Measurements from ENCODE around the gene EBP. TPM values are rescaled to one million over a fixed set of nuclear protein-coding genes. Genes with fewer than 3 reads are reported as not detected.

Gene EBP
- total and polyA plus RNA-seq, 9 of the 15 experiments (the other 6 are each of a cell fraction or from before 2014, with no cell fraction given) = 228 to 987 (median 274) TPM

GRCh38 chrX:48574270-48575266, 53.0 kb downstream of the EBP start, which contains the start of gene RBM3 (continued):
- no peak for TF ChIP-seq ZBTB1 (CRISPR knock-in tag; IDR thresholded peaks at IDR 0.05; ENCODE audit: borderline replicate concordance, low read depth)
- TF ChIP-seq RFX7 (CRISPR knock-in tag; IDR thresholded peaks at IDR 0.05) = no peak
- TF ChIP-seq SRSF7 (optimal IDR thresholded peaks at IDR 0.05; ENCODE audit: low read depth, low read length) = no peak
- TF ChIP-seq THRB (CRISPR knock-in tag; conservative IDR thresholded peaks at IDR 0.05) = 0 out of 2 replicates have a peak, but pooled peaks have one; percentile 4
- TF ChIP-seq TEAD1 (CRISPR knock-in tag; IDR thresholded peaks at IDR 0.05) = peak in 1 of 2 experiments; percentile 71; a peak in 1 of 4 replicates
- no peak for TF ChIP-seq TFAM (CRISPR knock-in tag; conservative IDR thresholded peaks at IDR 0.05)
- peak; percentile 100 for TF ChIP-seq TFAP4 (CRISPR knock-in tag; IDR thresholded peaks at IDR 0.05; ENCODE audit: borderline replicate concordance)
- TF ChIP-seq CXXC5 (CRISPR knock-in tag; IDR thresholded peaks at IDR 0.05) = peak; percentile 95
- no peak for TF ChIP-seq CREB1 (IDR thresholded peaks at IDR 0.05)
- no peak; the same call in 1 of the 2 replicates for TF ChIP-seq CREB1 (CRISPR knock-in tag; IDR thresholded peaks at IDR 0.05)
- no peak for TF ChIP-seq ZNF311 (CRISPR knock-in tag; IDR thresholded peaks at IDR 0.05)
- no peak for TF ChIP-seq ZNF583 (CRISPR knock-in tag; IDR thresholded peaks at IDR 0.05)
- no peak for TF ChIP-seq ZNF165 (CRISPR knock-in tag; IDR thresholded peaks at IDR 0.05; ENCODE audit: borderline replicate concordance)
- peak; percentile 20 for TF ChIP-seq ARHGAP35 (IDR thresholded peaks at IDR 0.05; ENCODE audit: partially characterized antibody)
- no peak for TF ChIP-seq DLX4 (CRISPR knock-in tag; IDR thresholded peaks at IDR 0.05)
- TF ChIP-seq ZKSCAN1 (IDR thresholded peaks at IDR 0.05; ENCODE audit: low read depth, low read length) = no peak
- peak; percentile 91 to 97 (median 94) for TF ChIP-seq YY1 (IDR thresholded peaks at IDR 0.05; ENCODE audit: borderline replicate concordance in 1 of 3, control insufficient read depth in 1 of 3, extremely low read depth in 1 of 3, insufficient read depth in 3 of 3, insufficient read length in 1 of 3, insufficient replicate concordance in 2 of 3, low read depth in 1 of 3, low read length in 2 of 3)
- TF ChIP-seq ZNF217 (CRISPR knock-in tag; IDR thresholded peaks at IDR 0.05) = no peak
- TF ChIP-seq HNRNPLL (IDR thresholded peaks at IDR 0.05; ENCODE audit: low read depth, low read length, poor library complexity, severe bottlenecking) = peak; percentile 81
- TF ChIP-seq ZNF224 (CRISPR knock-in tag; IDR thresholded peaks at IDR 0.05) = no peak
- TF ChIP-seq ZBTB33 (CRISPR knock-in tag; IDR thresholded peaks at IDR 0.05) = no peak
- no peak for TF ChIP-seq TCF7L2 (IDR thresholded peaks at IDR 0.05; ENCODE audit: low read depth, low read length)
- TF ChIP-seq KLF10 (CRISPR knock-in tag; IDR thresholded peaks at IDR 0.05) = no peak
